HEK293 (cell line): ENCODE results near the gene TAS1R1.
A peak's percentile ranks its signal among the peaks of the same experiment; 100 is the strongest.

ENCODE experiments used
- CTCF ChIP-seq: fragments of 450-650 bp; formaldehyde crosslinking; IDR thresholded peaks from 2 replicates; pipeline ENCODE4 v1.5.1; 2016; ENCODE audit warnings: missing biosample characterization, missing genetic modification characterization
- GLI2 ChIP-seq: fragments of 450-650 bp; formaldehyde crosslinking; IDR thresholded peaks from 2 replicates; pipeline ENCODE4; 2017; ENCODE audit warnings: missing biosample characterization, missing genetic modification characterization, low read depth, borderline replicate concordance
- HOXA7 ChIP-seq: sonication (generic); formaldehyde crosslinking; IDR thresholded peaks from 2 replicates; pipeline ENCODE4 v1.8.1; 2022; ENCODE audit warnings: missing genetic modification reagents, borderline replicate concordance
- KLF1 ChIP-seq: fragments of 450-650 bp; formaldehyde crosslinking; IDR thresholded peaks from 2 replicates; pipeline ENCODE4 v1.5.1; 2016; ENCODE audit warnings: missing biosample characterization, missing genetic modification characterization
- KLF10 ChIP-seq: fragments of 450-650 bp; IDR thresholded peaks from 2 replicates; pipeline ENCODE4 v1.5.1; 2018; ENCODE audit warnings: missing biosample characterization, mild to moderate bottlenecking, missing genetic modification characterization
- KLF17 ChIP-seq: fragments of 450-650 bp; formaldehyde crosslinking; IDR thresholded peaks from 2 replicates; pipeline ENCODE4 v1.5.1; 2016; ENCODE audit warnings: missing biosample characterization, missing genetic modification characterization
- KLF8 ChIP-seq: fragments of 450-650 bp; formaldehyde crosslinking; IDR thresholded peaks from 2 replicates; pipeline ENCODE4 v1.5.1; 2016; ENCODE audit warnings: missing biosample characterization, missing genetic modification characterization
- PRDM4 ChIP-seq: fragments of 450-650 bp; formaldehyde crosslinking; IDR thresholded peaks from 2 replicates; pipeline ENCODE4 v1.5.1; 2017; ENCODE audit warnings: missing biosample characterization, missing genetic modification characterization
- SETDB1 ChIP-seq: IDR thresholded peaks from one replicate; pipeline ENCODE4 v1.6.1; 2017; ENCODE audit warnings: mild to moderate bottlenecking, low read length, moderate library complexity, mixed read lengths; ENCODE audit not compliant: insufficient read length
- SP7 ChIP-seq: fragments of 450-650 bp; formaldehyde crosslinking; IDR thresholded peaks from 2 replicates; pipeline ENCODE4 v1.5.1; 2016; ENCODE audit warnings: missing biosample characterization, missing genetic modification characterization
- TRIM28 ChIP-seq: IDR thresholded peaks from 2 replicates; pipeline ENCODE4 v1.6.1; 2011; ENCODE audit warnings: low read length, control low read depth, borderline replicate concordance
- ZBTB1 ChIP-seq: fragments of 450-650 bp; formaldehyde crosslinking; IDR thresholded peaks from 2 replicates; pipeline ENCODE4 v1.5.1; 2016; ENCODE audit warnings: missing biosample characterization, missing genetic modification characterization
- ZBTB44 ChIP-seq: fragments of 450-650 bp; IDR thresholded peaks from 2 replicates; pipeline ENCODE4 v1.5.1; 2018; ENCODE audit warnings: missing biosample characterization, mild to moderate bottlenecking, missing genetic modification characterization
- ZBTB48 ChIP-seq: fragments of 450-650 bp; formaldehyde crosslinking; IDR thresholded peaks from 2 replicates; pipeline ENCODE4 v1.5.1; 2016; ENCODE audit warnings: missing biosample characterization, missing genetic modification characterization
- ZBTB49 ChIP-seq: fragments of 450-650 bp; formaldehyde crosslinking; IDR thresholded peaks from 2 replicates; pipeline ENCODE4 v1.5.1; 2016; ENCODE audit warnings: missing biosample characterization, missing genetic modification characterization, low read depth
- ZNF133 ChIP-seq: fragments of 450-650 bp; formaldehyde crosslinking; IDR thresholded peaks from 2 replicates; pipeline ENCODE4 v1.5.1; 2016; ENCODE audit warnings: missing biosample characterization, missing genetic modification characterization
- ZNF157 ChIP-seq: fragments of 450-650 bp; formaldehyde crosslinking; IDR thresholded peaks from 2 replicates; pipeline ENCODE4 v1.5.1; 2016; ENCODE audit warnings: missing biosample characterization, missing genetic modification characterization
- ZNF174 ChIP-seq: fragments of 450-650 bp; formaldehyde crosslinking; IDR thresholded peaks from 2 replicates; pipeline ENCODE4 v1.5.0; 2017; ENCODE audit warnings: missing biosample characterization, mild to moderate bottlenecking, missing genetic modification characterization
- ZNF239 ChIP-seq: fragments of 450-650 bp; formaldehyde crosslinking; IDR thresholded peaks from 2 replicates; pipeline ENCODE4 v1.5.1; 2016; ENCODE audit warnings: missing biosample characterization, missing genetic modification characterization
- ZNF266 ChIP-seq: fragments of 450-650 bp; formaldehyde crosslinking; IDR thresholded peaks from 2 replicates; pipeline ENCODE4 v1.5.1; 2016; ENCODE audit warnings: missing biosample characterization, missing genetic modification characterization, low read depth
- ZNF324 ChIP-seq: fragments of 450-650 bp; formaldehyde crosslinking; IDR thresholded peaks from 2 replicates; pipeline ENCODE4 v1.5.1; 2016; ENCODE audit warnings: missing biosample characterization, missing genetic modification characterization
- ZNF366 ChIP-seq: fragments of 450-650 bp; formaldehyde crosslinking; conservative IDR thresholded peaks from 2 replicates; pipeline ENCODE4 v1.5.1; 2016; ENCODE audit warnings: missing biosample characterization, missing genetic modification characterization
- ZNF488 ChIP-seq: fragments of 450-650 bp; formaldehyde crosslinking; IDR thresholded peaks from 2 replicates; pipeline ENCODE4 v1.5.1; 2016; ENCODE audit warnings: missing biosample characterization, missing genetic modification characterization
- ZNF514 ChIP-seq: fragments of 450-650 bp; formaldehyde crosslinking; IDR thresholded peaks from 2 replicates; pipeline ENCODE4 v1.5.1; 2016; ENCODE audit warnings: missing biosample characterization, missing genetic modification characterization
- ZNF548 ChIP-seq: fragments of 450-650 bp; formaldehyde crosslinking; IDR thresholded peaks from 2 replicates; pipeline ENCODE4 v1.5.1; 2016; ENCODE audit warnings: missing biosample characterization, missing genetic modification characterization
- ZNF626 ChIP-seq: fragments of 450-650 bp; sonication (Bioruptor Pico); formaldehyde crosslinking; IDR thresholded peaks from 2 replicates; pipeline ENCODE4 v1.5.1; 2018; ENCODE audit warnings: missing biosample characterization, missing genetic modification characterization, inconsistent platforms
- ZNF660 ChIP-seq: fragments of 450-650 bp; IDR thresholded peaks from 2 replicates; pipeline ENCODE4 v1.5.1; 2018; ENCODE audit warnings: missing biosample characterization, mild to moderate bottlenecking, missing genetic modification characterization
- ZNF692 ChIP-seq: fragments of 450-650 bp; formaldehyde crosslinking; IDR thresholded peaks from 2 replicates; pipeline ENCODE4 v1.5.1; 2016; ENCODE audit warnings: missing biosample characterization, missing genetic modification characterization
- ZNF707 ChIP-seq: fragments of 450-650 bp; formaldehyde crosslinking; IDR thresholded peaks from 2 replicates; pipeline ENCODE4 v1.5.1; 2016; ENCODE audit warnings: missing biosample characterization, missing genetic modification characterization

Gene TAS1R1

GRCh38 chr1:6601923-6602668, 47.0 kb downstream of the TAS1R1 start (continued):
- TF ChIP-seq PRDM4 (tag by site-specific recombination) = no peak
- no peak; the same call in 1 of the 2 replicates for TF ChIP-seq ZNF133 (tag by site-specific recombination)
- no peak for TF ChIP-seq ZNF366
- no peak for TF ChIP-seq ZBTB49 (tag by site-specific recombination)
- TF ChIP-seq HOXA7 (CRISPR knock-in tag) = no peak
- 0 out of 2 replicates have a peak, but pooled peaks have one; percentile 17 for TF ChIP-seq ZNF660 (tag by site-specific recombination)
- no peak for TF ChIP-seq ZNF514 (tag by site-specific recombination)
- TF ChIP-seq ZBTB44 (tag by site-specific recombination) = peak; percentile 44; the same call in 1 of the 2 replicates
- peak; percentile 51; the same call in 1 of the 2 replicates for TF ChIP-seq TRIM28
- TF ChIP-seq ZNF692 (tag by site-specific recombination) = peak; percentile 28; the same call in 1 of the 2 replicates
- TF ChIP-seq KLF8 (tag by site-specific recombination) = no peak
- no peak for TF ChIP-seq KLF1 (tag by site-specific recombination)
- peak; percentile 44; the same call in 1 of the 2 replicates for TF ChIP-seq KLF17
- TF ChIP-seq SP7 (tag by site-specific recombination) = peak; percentile 19; the same call in 1 of the 2 replicates
- TF ChIP-seq ZNF157 (tag by site-specific recombination) = no peak
- 0 out of 2 replicates have a peak, but pooled peaks have one; percentile 24 for TF ChIP-seq CTCF
- no peak for TF ChIP-seq KLF10
- TF ChIP-seq ZNF548 (tag by site-specific recombination) = no peak
- no peak for TF ChIP-seq ZNF174 (tag by site-specific recombination)
- TF ChIP-seq ZNF626 (tag by site-specific recombination) = no peak
- no peak for TF ChIP-seq ZBTB48 (tag by site-specific recombination)
- no peak for TF ChIP-seq GLI2 (tag by site-specific recombination)
- peak; percentile 77; the same call in 1 of the 2 replicates for TF ChIP-seq ZNF239 (tag by site-specific recombination)
- no peak for TF ChIP-seq ZNF266 (tag by site-specific recombination)
- TF ChIP-seq ZNF707 (tag by site-specific recombination) = no peak
- TF ChIP-seq ZNF324 (tag by site-specific recombination) = no peak
- no peak for TF ChIP-seq ZNF488
- TF ChIP-seq SETDB1 = no peak
- no peak for TF ChIP-seq ZBTB1 (tag by site-specific recombination)
